ENCODE data around the gene TRUB2. TPM values are rescaled to one million over a fixed set of nuclear protein-coding genes. Genes with fewer than 3 reads are reported as not detected.

The TRUB2 gene
- total and polyA plus RNA-seq, 2 of the 13 experiments (the other 11 are each of a cell fraction or from before 2014, with no cell fraction given) = 22.3 to 41.2 TPM

DNA sequence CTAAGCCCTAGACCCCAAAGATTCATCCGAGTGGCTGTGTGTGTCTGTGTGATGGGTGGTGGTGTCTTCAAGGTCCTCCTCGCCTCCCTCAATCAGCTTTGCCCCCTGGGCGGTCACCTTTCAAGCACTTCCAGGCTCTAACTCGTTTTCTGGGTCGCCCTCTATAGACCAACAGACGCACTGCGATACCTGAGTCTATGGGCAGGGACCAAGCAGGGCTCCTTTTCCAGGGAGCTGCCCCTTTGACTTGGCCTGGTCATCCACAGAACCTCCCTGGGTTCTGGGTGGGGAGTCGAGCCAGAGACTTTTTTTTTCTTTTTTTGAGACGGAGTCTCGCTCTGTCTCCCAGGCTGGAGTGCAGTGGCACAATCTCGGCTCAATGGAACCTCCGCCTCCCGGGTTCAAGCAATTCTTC, 19.2 kb upstream of the TRUB2 start (continued):
- TF ChIP-seq SIX4 (CRISPR knock-in tag; IDR thresholded peaks at IDR 0.05) (no peak), CBX1 (IDR thresholded peaks at IDR 0.05; ENCODE audit: low read depth) (no peak), NFYB (CRISPR knock-in tag; IDR thresholded peaks at IDR 0.05) (no peak), RXRA (CRISPR knock-in tag; IDR thresholded peaks at IDR 0.05) (no peak), SAP130 (CRISPR knock-in tag; IDR thresholded peaks at IDR 0.05; ENCODE audit: low read depth) (peak; percentile 58; the same call in 1 of the 2 replicates), RBM39 (IDR thresholded peaks at IDR 0.05; ENCODE audit: low read depth, low read length, poor library complexity, severe bottlenecking) (no peak), RBM22 (optimal IDR thresholded peaks at IDR 0.05; ENCODE audit: low read length) (no peak), NFIC (IDR thresholded peaks at IDR 0.05; ENCODE audit: low read length) (no peak), CC2D1A (CRISPR knock-in tag; IDR thresholded peaks at IDR 0.05) (no peak), MEF2D (CRISPR knock-in tag; IDR thresholded peaks at IDR 0.05) (no peak), MTF2 (CRISPR knock-in tag; IDR thresholded peaks at IDR 0.05; ENCODE audit: borderline replicate concordance) (no peak), ZNF331 (CRISPR knock-in tag; IDR thresholded peaks at IDR 0.05) (no peak), ZNF629 (CRISPR knock-in tag; conservative IDR thresholded peaks at IDR 0.05) (0 out of 2 replicates have a peak, but pooled peaks have one; percentile 20), MAF1 (CRISPR knock-in tag; IDR thresholded peaks at IDR 0.05; ENCODE audit: borderline replicate concordance) (no peak), ZFP36 (IDR thresholded peaks at IDR 0.05; ENCODE audit: borderline replicate concordance, low read depth, low read length, partially characterized antibody) (no peak)
- TF ChIP-seq, protein P1, sequence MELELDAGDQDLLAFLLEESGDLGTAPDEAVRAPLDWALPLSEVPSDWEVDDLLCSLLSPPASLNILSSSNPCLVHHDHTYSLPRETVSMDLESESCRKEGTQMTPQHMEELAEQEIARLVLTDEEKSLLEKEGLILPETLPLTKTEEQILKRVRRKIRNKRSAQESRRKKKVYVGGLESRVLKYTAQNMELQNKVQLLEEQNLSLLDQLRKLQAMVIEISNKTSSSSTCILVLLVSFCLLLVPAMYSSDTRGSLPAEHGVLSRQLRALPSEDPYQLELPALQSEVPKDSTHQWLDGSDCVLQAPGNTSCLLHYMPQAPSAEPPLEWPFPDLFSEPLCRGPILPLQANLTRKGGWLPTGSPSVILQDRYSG (CRISPR knock-in tag; IDR thresholded peaks at IDR 0.05) = no peak
- TF ChIP-seq, protein P2, sequence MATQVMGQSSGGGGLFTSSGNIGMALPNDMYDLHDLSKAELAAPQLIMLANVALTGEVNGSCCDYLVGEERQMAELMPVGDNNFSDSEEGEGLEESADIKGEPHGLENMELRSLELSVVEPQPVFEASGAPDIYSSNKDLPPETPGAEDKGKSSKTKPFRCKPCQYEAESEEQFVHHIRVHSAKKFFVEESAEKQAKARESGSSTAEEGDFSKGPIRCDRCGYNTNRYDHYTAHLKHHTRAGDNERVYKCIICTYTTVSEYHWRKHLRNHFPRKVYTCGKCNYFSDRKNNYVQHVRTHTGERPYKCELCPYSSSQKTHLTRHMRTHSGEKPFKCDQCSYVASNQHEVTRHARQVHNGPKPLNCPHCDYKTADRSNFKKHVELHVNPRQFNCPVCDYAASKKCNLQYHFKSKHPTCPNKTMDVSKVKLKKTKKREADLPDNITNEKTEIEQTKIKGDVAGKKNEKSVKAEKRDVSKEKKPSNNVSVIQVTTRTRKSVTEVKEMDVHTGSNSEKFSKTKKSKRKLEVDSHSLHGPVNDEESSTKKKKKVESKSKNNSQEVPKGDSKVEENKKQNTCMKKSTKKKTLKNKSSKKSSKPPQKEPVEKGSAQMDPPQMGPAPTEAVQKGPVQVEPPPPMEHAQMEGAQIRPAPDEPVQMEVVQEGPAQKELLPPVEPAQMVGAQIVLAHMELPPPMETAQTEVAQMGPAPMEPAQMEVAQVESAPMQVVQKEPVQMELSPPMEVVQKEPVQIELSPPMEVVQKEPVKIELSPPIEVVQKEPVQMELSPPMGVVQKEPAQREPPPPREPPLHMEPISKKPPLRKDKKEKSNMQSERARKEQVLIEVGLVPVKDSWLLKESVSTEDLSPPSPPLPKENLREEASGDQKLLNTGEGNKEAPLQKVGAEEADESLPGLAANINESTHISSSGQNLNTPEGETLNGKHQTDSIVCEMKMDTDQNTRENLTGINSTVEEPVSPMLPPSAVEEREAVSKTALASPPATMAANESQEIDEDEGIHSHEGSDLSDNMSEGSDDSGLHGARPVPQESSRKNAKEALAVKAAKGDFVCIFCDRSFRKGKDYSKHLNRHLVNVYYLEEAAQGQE (IDR thresholded peaks at IDR 0.05; ENCODE audit: borderline replicate concordance in 1 of 2, low read depth in 1 of 2, low read length in 2 of 2) = no peak
- TF ChIP-seq, protein P3, sequence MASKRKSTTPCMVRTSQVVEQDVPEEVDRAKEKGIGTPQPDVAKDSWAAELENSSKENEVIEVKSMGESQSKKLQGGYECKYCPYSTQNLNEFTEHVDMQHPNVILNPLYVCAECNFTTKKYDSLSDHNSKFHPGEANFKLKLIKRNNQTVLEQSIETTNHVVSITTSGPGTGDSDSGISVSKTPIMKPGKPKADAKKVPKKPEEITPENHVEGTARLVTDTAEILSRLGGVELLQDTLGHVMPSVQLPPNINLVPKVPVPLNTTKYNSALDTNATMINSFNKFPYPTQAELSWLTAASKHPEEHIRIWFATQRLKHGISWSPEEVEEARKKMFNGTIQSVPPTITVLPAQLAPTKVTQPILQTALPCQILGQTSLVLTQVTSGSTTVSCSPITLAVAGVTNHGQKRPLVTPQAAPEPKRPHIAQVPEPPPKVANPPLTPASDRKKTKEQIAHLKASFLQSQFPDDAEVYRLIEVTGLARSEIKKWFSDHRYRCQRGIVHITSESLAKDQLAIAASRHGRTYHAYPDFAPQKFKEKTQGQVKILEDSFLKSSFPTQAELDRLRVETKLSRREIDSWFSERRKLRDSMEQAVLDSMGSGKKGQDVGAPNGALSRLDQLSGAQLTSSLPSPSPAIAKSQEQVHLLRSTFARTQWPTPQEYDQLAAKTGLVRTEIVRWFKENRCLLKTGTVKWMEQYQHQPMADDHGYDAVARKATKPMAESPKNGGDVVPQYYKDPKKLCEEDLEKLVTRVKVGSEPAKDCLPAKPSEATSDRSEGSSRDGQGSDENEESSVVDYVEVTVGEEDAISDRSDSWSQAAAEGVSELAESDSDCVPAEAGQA (IDR thresholded peaks at IDR 0.05; ENCODE audit: low read depth) = no peak
- TF ChIP-seq, protein P3 (CRISPR knock-in tag; IDR thresholded peaks at IDR 0.05; ENCODE audit: borderline replicate concordance) = no peak
- TF ChIP-seq, protein P4, sequence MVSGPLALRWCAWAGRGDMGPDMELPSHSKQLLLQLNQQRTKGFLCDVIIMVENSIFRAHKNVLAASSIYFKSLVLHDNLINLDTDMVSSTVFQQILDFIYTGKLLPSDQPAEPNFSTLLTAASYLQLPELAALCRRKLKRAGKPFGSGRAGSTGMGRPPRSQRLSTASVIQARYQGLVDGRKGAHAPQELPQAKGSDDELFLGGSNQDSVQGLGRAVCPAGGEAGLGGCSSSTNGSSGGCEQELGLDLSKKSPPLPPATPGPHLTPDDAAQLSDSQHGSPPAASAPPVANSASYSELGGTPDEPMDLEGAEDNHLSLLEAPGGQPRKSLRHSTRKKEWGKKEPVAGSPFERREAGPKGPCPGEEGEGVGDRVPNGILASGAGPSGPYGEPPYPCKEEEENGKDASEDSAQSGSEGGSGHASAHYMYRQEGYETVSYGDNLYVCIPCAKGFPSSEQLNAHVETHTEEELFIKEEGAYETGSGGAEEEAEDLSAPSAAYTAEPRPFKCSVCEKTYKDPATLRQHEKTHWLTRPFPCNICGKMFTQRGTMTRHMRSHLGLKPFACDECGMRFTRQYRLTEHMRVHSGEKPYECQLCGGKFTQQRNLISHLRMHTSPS (CRISPR knock-in tag; IDR thresholded peaks at IDR 0.05; ENCODE audit: low read depth) = no peak
